HG02642 (cell line): Measurements from ENCODE around the gene SERINC4.

ENCODE experiments used
- ATAC-seq: cut with Tn5 transposase; IDR thresholded peaks from one replicate; pipeline ENCODE4 v1.9.1; 2021; ENCODE audit warnings: mild to moderate bottlenecking; ENCODE audit not compliant: unreplicated experiment, poor library complexity

SERINC4 gene

DNA sequence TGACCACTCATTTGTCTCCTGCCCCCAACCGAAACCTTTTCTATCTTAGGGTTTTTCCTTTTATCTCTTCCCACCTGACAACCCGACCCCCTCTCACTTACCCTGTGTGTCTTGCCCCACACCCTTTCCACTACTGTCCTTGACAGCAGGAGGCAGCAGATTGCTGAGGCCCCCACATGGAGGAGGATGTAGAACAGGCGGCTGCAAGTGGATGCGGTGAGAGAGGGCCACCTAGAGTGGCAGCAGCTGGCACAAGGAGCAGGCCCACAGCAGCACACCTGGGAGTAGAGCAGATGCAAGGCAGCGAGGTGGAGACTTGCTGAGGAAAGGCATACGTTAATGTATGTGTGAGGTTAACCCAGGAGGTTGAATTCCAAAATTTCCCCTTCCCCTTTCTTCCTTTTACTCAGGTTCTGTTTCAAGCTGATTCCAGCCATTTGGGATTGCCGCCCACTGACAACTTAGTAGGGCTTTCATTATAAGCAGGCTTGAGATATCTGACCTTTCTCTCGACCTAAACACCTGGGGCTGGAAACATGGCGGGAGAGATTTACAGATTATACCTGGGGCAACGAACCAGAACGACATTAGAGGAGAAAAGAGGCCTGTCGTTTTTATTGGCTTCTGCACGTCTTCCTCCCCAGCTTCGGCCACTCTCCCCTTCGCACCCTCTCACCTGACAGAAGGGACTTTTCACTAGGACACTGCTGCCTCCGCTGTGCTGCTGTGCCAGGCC is 643 bp downstream of the SERINC4 start:
- ATAC-seq = no peak

DNA sequence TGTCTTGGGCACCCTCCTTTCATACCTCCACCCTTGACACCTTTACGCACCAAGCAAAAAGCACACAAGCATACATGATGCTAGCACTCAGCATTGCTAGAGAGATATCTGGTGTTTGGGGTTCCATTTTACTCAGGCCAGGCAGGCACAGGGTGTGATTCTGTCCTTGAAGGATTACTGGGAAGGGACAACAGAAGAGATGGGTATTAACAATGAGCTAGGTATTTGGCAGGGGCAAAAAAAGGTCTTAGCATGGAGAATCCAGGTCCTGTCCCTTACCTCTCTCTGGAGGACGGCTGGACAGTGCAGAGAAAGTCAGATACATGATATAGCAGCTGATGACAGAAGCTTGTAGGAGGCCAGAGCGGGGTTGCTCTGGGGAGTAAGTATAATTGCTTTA is 3.5 kb downstream of the SERINC4 start:
- no peak for ATAC-seq

DNA sequence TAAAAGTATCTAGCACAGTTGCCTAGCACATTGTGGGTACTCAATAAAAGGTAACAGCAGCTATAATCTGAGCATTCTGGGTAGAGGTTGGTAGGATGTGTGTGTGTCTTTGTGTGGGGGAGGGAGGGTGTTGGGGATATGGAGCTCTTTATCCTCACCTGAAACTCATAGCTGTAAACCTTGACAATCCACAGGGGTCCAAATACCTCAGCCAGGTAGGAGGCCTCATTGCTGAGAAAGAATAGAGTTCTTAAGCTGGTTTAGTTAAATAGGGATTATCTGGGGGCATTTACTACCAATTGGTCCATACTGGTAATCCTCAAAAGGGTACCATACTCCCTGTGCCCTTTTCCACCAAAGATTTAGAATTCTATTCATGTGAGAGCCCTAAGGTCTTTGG is 4.0 kb downstream of the SERINC4 start:
- no peak for ATAC-seq

DNA sequence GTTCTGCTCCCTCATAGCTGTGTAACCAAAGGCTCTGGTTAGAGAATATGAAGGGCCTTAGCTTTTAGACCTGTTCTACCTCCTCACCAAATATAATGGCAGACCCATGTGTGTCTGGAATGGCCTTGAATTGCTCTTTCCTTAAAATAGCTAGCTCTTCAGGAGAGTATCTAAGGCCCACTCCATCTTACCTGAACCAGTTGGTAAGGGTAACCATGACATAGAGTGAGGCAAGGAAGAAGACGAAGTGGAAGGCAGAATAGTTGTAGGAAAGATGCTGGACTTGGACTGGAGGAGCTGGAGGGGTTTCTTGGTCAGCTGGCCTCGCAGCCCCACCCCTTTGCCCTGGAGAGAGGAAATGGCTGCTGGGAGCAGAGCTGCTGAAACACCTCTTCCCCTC is 4.8 kb downstream of the SERINC4 start:
- no peak for ATAC-seq

DNA sequence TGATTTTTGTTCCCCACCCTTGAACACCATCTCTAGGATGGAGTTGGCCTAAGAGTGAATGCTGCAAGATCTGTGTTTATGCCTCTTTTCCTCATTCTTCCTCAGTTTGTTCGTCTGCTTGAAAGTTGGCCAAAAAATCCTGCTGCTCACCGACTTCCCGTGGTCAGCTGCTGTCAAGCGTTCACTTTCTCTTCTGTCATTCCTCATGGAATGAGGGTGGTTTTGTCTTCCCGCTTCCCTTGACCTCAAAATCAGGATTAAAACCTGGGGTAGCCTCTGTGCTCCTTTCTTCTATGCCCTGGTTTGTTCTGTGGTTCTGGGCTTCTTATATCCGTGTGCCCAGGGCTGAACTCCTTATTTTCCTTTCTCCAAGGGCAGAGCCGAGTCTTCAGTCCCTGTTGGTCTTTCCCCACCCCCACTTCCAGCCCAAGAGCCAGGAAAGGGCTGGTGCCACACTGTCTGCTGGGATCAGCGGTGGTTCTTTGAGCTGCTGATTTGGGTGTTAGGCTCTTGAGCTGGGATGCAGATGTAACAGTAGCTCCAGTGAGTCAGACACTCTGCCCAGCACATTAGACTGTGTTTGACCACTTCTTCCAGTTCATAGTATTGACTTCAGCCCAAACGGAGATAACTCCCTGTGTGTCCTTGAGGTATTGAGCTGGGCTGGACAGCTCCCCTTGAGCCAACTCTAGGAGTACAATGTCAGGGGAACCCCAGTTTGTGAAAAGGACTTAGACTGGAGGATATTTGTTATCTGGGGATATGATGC is 5.6 kb downstream of the SERINC4 start:
- no peak for ATAC-seq

DNA sequence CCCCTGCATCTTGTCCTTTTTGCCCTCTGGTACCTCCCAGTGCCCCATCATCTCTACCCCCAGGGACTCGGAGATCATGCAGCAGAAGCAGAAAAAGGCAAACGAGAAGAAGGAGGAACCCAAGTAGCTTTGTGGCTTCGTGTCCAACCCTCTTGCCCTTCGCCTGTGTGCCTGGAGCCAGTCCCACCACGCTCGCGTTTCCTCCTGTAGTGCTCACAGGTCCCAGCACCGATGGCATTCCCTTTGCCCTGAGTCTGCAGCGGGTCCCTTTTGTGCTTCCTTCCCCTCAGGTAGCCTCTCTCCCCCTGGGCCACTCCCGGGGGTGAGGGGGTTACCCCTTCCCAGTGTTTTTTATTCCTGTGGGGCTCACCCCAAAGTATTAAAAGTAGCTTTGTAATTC is 6.4 kb downstream of the SERINC4 start:
- ATAC-seq = no peak

DNA sequence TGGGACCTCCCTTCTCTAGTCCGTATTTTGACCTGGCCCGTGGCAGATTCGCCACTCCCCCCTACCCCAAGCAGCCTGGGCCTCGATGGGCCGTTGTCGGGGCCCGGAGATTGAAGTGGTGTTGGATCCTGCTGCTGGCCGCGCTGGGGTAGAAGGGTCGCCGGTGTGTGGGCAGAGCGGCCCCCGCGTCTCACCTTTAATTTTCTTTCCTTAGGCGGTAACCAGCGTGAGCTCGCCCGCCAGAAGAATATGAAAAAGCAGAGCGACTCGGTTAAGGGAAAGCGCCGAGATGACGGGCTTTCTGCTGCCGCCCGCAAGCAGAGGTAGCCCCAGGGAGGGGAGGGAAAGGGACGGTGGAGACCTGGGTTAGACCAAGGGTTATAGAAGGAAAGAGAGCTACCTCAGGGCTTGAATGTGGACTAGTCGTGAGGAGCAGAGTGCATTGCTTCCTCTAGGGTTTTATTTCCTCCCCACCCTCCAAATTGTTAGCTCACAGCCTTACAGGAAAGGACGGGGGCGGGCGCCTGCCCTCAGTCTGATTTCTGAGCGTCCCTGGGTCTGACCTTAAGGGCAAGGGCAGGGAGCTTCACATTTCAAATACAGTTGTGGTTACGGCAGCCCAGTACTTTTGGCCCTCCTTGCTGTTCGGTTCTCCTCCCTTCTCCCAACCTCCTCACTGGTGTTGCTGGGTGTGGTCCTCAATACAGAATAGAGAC is 7.1 kb downstream of the SERINC4 start:
- ATAC-seq = no peak

DNA sequence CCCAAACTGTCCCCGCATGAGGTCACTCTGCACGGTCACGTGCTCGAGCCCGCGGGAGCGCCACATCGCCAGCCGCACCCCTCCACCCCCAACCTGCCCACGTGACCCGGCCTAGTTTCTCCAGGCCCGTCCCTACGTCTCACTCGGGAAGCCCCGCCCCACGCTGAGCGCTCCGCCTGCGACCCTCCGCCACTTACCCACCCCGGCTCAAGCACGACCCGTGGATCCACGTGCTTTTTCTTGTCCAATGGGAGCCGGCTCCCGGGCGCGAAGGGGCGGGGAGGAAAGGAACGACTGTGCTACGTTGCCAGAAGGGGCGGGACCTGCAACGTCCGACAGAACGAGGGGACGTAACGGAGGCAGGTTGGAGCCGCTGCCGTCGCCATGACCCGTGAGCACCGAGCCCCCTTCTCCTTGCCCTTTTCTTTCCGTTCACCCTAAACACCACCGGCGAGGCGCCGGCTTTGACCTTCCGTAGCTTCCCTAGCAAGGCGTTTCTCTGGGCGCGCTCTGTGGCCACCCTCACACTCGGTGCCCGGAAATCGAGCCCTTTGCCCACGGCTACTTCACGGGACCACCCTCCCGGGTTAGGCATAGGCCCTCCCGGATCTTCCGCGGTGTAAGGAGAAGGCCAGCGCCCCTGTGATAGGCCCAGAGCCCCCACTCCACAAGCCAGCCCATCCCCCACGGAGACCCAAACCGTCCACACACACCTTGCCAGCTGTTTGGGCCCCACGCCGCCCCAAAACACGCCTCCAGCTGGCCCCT is 7.8 kb downstream of the SERINC4 start, which contains the start of gene SERF2:
Gene SERF2, plus strand, starts transcription at position 328 of the 768 bp plus-strand sequence. Its CDS starts 57 bp downstream, at position 385.
- ATAC-seq = peak; percentile 91

DNA sequence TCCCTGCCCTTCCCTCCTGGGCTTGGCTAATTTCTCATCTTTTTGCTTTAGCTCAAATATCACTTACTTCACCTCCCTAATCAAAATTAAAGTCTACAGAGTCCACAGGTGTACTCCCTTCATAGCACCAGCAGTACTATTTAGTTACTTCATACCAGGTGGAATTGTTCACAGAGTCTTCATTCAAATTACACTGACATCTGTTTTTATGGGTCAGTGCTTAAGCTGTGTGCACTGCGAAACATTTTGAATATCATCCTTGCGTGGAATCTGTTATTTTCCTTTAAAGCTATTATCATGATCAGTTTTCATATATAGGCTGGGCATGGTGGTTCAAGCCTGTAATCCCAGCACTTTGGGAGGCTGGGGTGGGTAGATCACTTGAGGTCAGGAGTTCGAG is 10.6 kb downstream of the SERINC4 start:
- ATAC-seq = no peak

DNA sequence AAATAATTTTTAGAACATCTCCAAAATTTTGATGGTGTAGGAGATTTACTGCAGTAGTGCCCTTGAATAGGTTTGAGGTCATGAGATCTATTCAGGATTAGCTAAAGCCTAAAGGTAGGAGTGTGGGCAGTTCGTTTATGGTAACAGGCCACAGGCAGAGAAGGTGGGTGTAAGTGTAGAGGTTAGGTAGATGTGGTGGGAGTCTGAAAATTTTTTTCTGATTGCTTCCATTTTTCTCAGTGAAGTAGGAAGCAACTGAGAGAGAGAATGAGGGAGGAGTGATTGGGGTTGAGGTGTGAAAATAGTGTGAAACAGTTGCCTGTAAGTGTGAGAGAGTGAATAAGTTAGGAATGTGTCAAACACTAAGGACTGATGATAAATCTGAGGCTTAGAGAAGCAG is 21.0 kb downstream of the SERINC4 start:
- ATAC-seq = no peak

DNA sequence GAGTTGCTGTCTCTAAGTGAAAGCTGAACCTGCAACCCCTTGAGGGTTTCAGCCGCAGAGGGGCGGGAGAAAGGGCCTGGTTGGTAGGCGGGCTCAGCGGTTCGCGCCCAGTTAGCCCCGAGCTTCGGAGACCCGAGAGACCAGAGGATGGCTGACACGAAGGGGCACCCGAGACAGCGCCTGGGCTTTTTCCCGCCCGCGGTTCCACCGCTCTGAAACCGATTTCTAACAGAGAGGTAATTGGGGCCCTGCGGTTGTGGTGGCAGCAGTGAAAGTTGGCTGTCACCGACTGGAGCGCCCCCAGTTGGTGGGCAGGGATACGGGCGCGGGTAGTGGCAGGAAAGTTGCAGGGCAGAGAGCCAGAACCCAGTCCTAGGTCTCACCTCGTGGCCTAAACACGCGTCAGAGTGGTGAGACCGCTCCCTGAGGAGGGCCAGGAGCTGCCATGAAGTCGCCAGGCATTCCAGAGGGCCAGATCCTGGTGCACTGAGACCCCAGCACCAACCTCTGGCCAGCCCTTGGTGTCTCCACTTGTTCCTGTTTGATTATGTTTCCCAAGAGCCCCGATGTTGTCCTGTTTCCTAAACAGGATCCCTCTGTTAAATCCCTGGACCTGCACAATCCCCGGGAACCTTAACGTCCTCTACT is 22.6 kb downstream of the SERINC4 start:
- ATAC-seq = peak; percentile 58

DNA sequence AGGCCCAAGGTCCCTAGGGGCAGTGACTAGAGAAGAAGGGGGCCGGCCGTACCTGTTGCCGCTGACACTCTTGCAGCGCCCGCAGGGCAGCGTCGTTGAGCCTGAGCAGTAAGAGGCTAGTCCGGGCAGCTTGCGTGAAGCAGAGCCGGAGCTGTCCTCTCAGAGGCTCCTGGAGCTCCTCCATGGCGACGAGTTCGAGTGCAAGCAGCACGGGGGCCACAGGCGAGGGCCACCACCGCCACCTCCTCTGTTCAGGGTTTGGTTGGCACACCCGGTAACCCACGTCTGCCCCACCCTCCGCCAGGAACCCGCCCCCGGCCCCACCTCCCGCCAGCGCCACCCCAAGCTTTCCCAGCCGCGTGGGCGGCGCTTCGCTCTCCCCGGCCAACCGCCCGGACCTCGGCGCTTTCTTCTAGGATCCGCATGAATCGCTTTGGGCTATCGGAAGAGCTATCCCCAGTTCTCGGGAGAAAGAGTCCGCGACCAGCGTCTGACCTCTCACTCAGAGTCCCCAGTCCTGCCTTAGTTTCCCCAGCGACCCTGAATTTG is 23.2 kb downstream of the SERINC4 start, which contains the start of gene ELL3:
Gene ELL3, minus strand, starts transcription at position 249 of the 549 bp plus-strand sequence. Its CDS starts 65 bp downstream, at position 184.
- ATAC-seq = peak; percentile 48

DNA sequence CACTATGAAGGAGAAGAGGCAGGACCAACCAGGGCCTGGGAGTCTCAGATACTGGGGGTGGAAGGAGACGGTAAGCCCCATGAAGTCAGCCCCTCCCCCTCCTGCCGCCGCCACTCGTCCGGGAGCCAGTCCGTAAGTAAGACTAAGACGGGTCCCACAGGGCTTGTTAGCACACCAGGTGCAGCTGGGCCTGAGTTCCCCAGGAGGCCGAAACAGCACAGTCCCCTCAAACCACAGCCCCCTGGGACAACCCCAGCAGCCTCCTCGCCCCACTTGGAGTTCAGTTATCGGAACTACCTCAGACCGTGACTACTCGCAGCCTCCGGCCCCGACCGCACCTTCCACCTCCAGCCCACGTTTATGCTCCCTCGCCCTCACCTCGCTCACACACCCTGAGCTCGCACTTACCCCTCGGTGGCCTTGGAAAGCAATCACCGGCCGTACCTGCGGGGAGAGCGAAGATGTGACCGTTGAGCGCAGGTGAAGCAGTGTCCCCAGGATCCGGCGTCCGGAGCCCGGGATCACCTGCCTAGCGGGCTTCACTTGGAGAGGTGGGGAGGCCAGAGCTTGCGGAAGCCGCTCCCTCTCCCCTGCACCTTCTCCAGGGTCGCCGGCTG is 23.8 kb downstream of the SERINC4 start:
- ATAC-seq = peak; percentile 71

DNA sequence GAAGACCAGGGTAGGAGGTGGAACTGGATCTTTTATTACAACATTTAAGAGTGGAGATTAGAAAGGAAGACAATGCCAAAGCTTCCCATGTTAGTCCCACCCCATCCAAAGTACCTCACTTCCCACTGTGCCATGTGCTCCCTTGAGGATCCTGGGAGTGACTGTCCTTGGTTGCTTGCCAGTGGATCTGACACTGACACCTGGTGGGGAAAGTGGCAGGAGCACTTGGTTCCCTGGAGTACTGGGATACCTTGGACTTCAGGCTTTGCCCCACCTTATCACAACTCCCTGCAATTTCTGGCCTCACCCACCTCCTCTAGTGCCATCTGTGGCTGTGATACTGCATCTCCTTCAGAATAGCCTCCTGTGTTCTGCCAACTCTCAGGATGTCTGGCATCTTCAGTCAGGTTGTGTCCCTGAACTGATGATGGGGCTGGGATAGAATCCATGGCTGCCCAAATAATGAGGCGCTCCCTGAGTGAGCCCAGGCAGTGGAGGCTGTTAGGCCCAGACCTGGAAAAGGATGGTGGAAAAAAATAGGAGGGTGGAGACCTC is 24.5 kb downstream of the SERINC4 start:
- ATAC-seq = no peak

DNA sequence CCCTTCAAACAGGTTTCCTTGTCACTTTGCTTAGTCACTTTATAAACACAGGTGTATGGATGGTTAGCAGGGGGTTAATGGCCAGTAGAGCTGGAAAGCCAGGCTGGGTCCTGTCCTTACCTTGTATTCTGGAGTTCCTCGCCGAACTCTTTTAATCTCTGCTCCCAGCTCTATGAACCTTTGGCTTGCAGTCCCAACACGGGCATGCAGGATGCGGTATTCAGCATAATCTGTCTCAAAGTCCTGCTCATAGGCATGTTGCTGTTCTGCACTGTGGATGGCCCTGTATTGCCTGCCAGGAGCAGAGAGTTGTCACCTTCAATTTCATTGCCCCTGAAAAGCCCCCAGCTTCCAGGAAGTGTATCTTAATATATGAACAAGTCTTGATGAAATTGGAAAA is 26.0 kb downstream of the SERINC4 start:
- no peak for ATAC-seq

DNA sequence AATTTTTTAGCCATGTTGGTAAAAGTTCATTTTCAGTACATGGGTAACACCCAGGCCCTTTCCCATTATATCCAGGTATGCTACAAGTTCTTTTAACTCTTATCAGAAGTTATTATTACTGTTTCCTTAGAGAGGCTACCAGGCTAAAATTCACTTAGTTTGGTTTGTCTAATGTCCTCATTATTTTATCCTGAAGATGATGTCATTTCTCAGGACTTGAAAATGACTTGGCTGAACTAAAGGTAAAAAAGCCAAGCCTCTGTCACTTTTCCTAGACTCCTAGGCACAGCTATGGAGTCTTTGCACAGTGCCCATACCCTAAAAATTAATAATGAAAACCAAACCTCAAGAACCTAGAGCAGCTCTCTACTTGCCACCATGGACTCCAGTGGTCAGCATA is 27.4 kb downstream of the SERINC4 start:
- no peak for ATAC-seq

DNA sequence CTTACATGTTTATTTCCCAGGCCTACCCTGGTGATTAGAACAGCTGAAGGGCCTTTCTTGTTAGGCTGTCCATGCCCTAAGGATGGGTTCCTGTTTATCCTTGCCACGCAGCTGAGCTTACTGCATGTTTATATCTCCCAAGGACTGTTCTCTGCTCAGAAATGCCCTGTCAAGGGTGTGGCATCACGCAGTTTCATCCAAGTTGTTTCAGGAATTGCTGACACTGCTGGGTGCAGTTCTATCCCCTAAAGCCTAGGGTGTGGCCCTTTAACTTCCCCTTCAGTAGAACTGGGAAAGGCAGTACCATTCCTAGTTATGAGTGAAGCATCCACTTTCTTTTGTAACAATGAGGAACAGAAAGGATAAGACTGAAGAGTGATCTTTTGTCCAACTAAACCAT is 28.2 kb downstream of the SERINC4 start:
- no peak for ATAC-seq

DNA sequence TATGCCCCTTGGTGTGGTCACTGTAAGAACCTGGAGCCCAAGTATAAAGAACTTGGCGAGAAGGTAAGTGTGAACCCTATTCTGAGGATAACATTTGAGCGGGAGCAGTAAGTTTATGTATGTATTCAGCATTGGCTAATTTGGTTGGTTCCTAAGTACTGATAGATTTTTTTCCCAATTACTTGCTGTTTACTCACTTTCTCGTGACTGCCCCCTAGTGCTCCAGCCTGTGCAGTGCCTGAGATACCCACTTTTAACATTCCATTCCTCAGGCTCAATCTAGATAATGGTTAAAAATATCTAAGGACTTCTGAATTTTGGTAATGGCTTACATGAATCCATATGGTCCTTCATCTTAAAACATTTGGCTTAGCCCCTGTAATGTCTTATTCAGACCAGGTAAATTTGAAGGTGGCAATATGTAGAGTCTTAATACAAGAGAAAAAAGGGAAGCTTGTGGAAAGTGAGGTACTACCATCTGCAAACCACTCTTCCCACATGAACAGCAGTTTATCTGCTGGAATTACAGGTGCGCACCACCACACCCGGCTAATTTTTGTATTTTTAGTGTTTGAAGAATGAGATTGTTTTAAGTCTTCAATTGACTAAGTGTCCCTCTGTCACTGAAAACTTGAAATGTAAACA is 30.3 kb downstream of the SERINC4 start:
- ATAC-seq = no peak
